ENCODE results near the gene RNF112.

The RNF112 gene

DNA sequence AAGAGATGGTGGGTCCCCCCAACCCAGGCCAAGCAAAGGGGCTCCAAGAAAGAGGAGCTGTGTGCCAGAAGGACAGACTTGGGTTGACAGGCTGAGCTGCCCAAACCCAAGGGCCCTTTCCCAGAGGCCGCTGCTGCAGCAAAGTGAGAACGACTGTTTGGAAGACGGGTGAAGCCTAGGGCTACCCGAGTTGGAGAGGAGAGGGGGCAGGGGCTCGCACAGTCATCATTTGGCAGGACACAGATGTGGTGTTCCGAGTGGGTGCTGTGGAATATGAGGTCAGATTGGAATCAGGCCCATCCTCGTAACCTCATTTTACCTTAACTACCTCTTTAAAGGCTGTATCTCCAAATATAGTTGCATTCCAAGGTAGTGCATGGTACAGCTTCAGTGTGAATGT, 18.7 kb upstream of the RNF112 start:
- DNase-seq = no peak
- H3K4me1 ChIP-seq = no peaks in the 10 kb centered on the region
- H3K27me3 ChIP-seq = no peaks in the 10 kb centered on the region
- no peaks in the 10 kb centered on the region for H3K9me3 ChIP-seq
- TF ChIP-seq, protein P1, sequence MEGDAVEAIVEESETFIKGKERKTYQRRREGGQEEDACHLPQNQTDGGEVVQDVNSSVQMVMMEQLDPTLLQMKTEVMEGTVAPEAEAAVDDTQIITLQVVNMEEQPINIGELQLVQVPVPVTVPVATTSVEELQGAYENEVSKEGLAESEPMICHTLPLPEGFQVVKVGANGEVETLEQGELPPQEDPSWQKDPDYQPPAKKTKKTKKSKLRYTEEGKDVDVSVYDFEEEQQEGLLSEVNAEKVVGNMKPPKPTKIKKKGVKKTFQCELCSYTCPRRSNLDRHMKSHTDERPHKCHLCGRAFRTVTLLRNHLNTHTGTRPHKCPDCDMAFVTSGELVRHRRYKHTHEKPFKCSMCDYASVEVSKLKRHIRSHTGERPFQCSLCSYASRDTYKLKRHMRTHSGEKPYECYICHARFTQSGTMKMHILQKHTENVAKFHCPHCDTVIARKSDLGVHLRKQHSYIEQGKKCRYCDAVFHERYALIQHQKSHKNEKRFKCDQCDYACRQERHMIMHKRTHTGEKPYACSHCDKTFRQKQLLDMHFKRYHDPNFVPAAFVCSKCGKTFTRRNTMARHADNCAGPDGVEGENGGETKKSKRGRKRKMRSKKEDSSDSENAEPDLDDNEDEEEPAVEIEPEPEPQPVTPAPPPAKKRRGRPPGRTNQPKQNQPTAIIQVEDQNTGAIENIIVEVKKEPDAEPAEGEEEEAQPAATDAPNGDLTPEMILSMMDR (IDR thresholded peaks at IDR 0.05; ENCODE audit: low read depth, low read length) = no peak
- H3K36me3 ChIP-seq = no peaks in the 10 kb centered on the region
- no peak overlapping the region for H3K4me3 ChIP-seq (ENCODE audit: low read depth, low read length)

DNA sequence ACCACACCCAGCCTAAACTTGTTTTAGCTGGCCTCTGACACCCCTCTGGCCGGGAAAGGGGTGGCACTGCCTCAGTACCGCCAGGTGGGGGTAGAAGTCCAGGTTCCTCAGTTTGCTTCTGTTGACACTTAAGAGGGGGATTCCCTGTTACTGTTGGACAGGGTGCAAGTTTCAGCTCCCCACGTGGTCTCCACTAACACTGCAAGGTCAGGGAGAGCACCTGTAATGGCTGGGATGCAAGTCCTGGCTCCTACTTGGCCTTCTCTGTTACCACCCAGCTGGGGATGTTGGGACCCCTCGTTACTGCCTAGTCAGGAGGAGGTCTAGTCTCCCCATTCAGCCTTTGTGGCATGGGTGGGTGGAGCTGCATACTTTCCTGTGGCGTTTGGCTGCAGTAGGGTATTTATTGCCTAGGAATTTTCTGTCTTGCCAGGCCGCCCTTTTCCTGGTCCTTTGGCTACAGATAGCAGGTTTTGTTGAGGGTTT, 13.4 kb upstream of the RNF112 start:
- no peak overlapping the region for H3K4me3 ChIP-seq (ENCODE audit: low read depth, low read length)
- H3K9me3 ChIP-seq = no peaks in the 10 kb centered on the region
- H3K27me3 ChIP-seq = no peaks in the 10 kb centered on the region
- H3K4me1 ChIP-seq = no peaks in the 10 kb centered on the region
- no peak for DNase-seq
- H3K36me3 ChIP-seq = no peaks in the 10 kb centered on the region
- TF ChIP-seq, protein P1 (IDR thresholded peaks at IDR 0.05; ENCODE audit: low read depth, low read length) = no peak

DNA sequence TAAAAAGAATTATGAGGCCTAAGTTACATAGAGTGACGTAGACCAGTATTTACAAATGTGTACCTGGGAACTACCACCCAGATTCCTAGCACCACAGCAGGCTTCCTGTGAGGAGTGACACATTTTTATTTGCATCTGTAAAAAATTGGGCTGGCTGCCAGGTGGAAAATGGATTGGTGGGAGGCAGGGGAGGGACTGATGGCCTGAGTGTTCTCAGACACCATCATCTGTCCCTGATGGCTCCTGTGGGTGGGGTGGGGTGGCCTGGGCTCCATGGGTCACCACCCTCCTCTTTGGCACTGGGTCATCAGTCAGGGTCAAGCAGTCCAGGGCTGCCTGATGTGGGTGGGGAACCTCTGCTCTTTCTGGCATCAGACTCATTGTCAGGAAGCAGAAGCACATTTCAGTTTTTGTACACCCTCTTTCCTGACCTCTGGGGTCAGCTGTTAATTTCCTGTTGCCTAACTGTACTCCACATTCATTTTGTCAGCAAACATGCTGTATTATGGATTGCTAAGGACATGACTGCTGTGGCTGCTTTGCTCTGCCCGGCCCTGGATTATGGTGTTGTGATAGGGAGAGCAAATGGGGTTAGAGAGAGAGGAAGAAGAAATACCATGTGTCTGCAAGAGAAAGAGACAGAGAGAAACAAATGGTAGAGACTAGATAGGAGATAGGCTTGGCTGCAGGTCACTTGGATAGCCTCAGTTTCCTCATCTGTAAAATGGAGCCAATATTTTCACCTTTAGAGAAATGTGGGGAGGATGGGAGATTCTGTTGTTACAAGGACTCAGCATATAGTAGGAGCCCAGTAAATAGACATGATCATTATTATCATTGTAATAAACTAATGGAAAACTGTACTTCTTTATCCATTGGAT, 12.5 kb upstream of the RNF112 start:
- Histone ChIP-seq H3K36me3 (no peaks in the 10 kb centered on the region), H3K4me1 (no peaks in the 10 kb centered on the region), H3K27me3 (no peaks in the 10 kb centered on the region), H3K4me3 (ENCODE audit: low read depth, low read length) (no peak overlapping the region), H3K9me3 (no peaks in the 10 kb centered on the region)
- TF ChIP-seq, protein P1 (IDR thresholded peaks at IDR 0.05; ENCODE audit: low read depth, low read length) = no peak
- DNase-seq = no peak

DNA sequence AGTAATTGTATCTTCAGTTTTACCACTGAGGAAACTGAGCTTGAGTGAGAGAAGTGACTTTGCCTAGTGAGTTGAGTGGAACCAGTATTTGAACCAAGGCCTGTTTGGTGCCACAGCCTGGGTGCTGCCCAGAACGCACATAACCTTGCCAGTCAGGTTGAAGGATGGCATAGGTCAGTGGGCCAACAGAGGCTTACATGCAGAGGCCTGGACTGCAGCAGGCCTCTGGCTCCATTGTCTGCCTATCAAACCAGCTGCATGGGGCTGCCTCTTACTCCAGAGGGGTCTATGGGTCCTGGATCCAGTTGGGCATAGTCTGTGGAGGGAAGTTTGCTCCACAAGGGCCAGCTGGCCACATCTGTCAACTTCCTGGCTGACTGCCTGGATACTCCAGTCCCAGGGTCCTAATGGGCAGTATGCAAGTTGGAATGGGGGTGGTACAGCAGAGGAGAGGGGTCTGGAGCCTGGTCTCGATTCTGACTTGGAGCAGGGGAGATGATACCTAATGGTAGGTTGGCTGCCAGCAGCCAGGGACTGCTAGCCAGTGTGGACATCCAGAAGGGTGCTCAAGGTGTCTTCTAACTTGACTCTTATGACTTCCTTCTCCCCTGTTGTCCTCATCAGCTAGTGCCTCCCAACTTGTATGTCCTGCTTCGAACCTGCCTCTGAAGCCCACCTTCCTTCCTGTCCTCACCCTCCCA, 11.1 kb upstream of the RNF112 start:
- H3K4me1 ChIP-seq = no peaks in the 10 kb centered on the region
- no peak for DNase-seq
- no peaks in the 10 kb centered on the region for H3K27me3 ChIP-seq
- no peaks in the 10 kb centered on the region for H3K36me3 ChIP-seq
- TF ChIP-seq, protein P1 (IDR thresholded peaks at IDR 0.05; ENCODE audit: low read depth, low read length) = no peak
- no peak overlapping the region for H3K4me3 ChIP-seq (ENCODE audit: low read depth, low read length)
- H3K9me3 ChIP-seq = no peaks in the 10 kb centered on the region

DNA sequence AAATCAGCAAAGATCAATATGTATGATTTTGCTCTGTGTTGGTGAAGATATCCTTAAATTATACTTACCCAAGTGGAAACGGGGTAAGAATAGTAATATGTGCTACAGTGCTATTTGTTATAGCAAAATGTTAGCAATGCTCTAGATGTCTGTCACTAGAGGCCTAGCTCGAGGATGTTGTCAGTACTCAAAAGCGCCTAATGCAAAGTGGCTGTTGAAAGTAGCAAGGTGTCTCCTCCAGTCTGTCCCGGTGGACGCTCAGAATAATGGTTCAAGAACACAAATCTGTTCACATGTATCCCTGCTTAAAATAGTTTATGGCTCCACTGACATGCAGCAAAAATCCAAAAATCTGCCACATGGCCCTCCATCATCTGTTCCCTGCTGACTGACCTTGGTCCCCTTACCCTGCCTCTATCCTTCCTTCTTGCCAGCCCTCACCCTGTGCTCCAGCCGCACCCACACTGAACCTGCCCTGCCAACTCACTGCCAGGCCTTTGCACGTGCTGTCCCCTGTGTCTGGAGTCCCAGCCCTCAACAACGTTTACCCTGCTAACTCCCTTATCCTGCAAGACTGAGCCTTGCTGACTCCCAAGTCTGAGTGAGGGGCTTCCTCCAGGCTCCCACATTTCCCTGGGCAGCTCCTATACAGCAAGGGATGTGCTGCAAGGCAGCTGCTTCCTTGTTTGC, 9.6 kb upstream of the RNF112 start:
- TF ChIP-seq, protein P1 (IDR thresholded peaks at IDR 0.05; ENCODE audit: low read depth, low read length) = no peak
- no peak overlapping the region for H3K4me3 ChIP-seq (ENCODE audit: low read depth, low read length)
- H3K4me1 ChIP-seq = no peaks in the 10 kb centered on the region
- H3K9me3 ChIP-seq = no peaks in the 10 kb centered on the region
- no peak for DNase-seq
- no peaks in the 10 kb centered on the region for H3K36me3 ChIP-seq
- H3K27me3 ChIP-seq = no peaks in the 10 kb centered on the region

All from BE2C (cell line).